ELF-1 (cell line): ENCODE data around the gene ARL4D.
A peak's percentile ranks its signal among the peaks of the same experiment; 100 is the strongest.
"Not testable (repeated sequence)": the region's sequence is repeated elsewhere in the genome, so short reads cannot be mapped to it uniquely, and the experiment has no call there.

Source experiments
- DNase-seq: peaks from one replicate; pipeline ENCODE4 v3.0.0-alpha.2; 2016; ENCODE audit warnings: low read depth, low spot score

The ARL4D gene

GRCh38 chr17:43369986-43370385, 28.8 kb upstream of the ARL4D start:
- DNase-seq, result no peak

- DNase-seq, result no peak
These were observed 27.5 kb upstream of the ARL4D start for GRCh38 chr17:43371227-43371821.

- DNase-seq, result peak; percentile 57
These were observed 26.4 kb upstream of the ARL4D start for GRCh38 chr17:43372273-43372911.

GRCh38 chr17:43373356-43373755, 25.4 kb upstream of the ARL4D start:
- DNase-seq, result no peak

- not testable (repeated sequence) for DNase-seq
These were observed 22.9 kb upstream of the ARL4D start for GRCh38 chr17:43375915-43376314.

GRCh38 chr17:43377056-43377810, 21.6 kb upstream of the ARL4D start:
- no peak for DNase-seq

- no peak for DNase-seq
These were observed 20.0 kb upstream of the ARL4D start for GRCh38 chr17:43378766-43379165.

- no peak for DNase-seq
These were observed 18.5 kb upstream of the ARL4D start for GRCh38 chr17:43380307-43380706.

- DNase-seq, result no peak
These were observed 17.6 kb upstream of the ARL4D start for GRCh38 chr17:43381204-43381603.

GRCh38 chr17:43381621-43382020, 17.2 kb upstream of the ARL4D start:
- DNase-seq, result no peak

- DNase-seq, result no peak
These were observed 16.0 kb upstream of the ARL4D start for GRCh38 chr17:43382776-43383175.

GRCh38 chr17:43383372-43383771, 15.4 kb upstream of the ARL4D start:
- DNase-seq, result no peak

GRCh38 chr17:43383826-43384475, 14.8 kb upstream of the ARL4D start:
- DNase-seq, result no peak

- DNase-seq, result no peak
These were observed 14.3 kb upstream of the ARL4D start for GRCh38 chr17:43384476-43384862.

GRCh38 chr17:43385046-43385831, 13.6 kb upstream of the ARL4D start:
- no peak for DNase-seq

- peak; percentile 98 for DNase-seq
These were observed 10.3 kb upstream of the ARL4D start for GRCh38 chr17:43388359-43389045.

GRCh38 chr17:43389046-43389947, 9.5 kb upstream of the ARL4D start:
- peak; percentile 66 for DNase-seq

GRCh38 chr17:43392397-43392796, 6.4 kb upstream of the ARL4D start:
- no peak for DNase-seq

GRCh38 chr17:43393944-43394482, 4.8 kb upstream of the ARL4D start:
- DNase-seq, result peak; percentile 89

GRCh38 chr17:43394696-43395095, 4.1 kb upstream of the ARL4D start:
- DNase-seq, result not testable (repeated sequence)
